Measurements from ENCODE around the gene WDFY1.

WDFY1 gene

GRCh38 chr2:223846515-223846914 is 98.6 kb downstream of the WDFY1 start:
- H3K4me3 ChIP-seq (ENCODE audit: control insufficient read depth, low read depth, low read length) = no peak overlapping the region
- no peak for TF ChIP-seq CTCF (IDR thresholded peaks at IDR 0.05; ENCODE audit: control insufficient read depth, insufficient read depth, low read depth, low read length, missing control alignments)
- peak; percentile 61 for DNase-seq (ENCODE audit: low read depth)

GRCh38 chr2:223841436-223842190 is 103.5 kb downstream of the WDFY1 start:
- DNase-seq (ENCODE audit: low read depth) = no peak
- TF ChIP-seq CTCF (IDR thresholded peaks at IDR 0.05; ENCODE audit: control insufficient read depth, insufficient read depth, low read depth, low read length, missing control alignments) = no peak

GRCh38 chr2:223837287-223838061 is 107.7 kb downstream of the WDFY1 start, which contains the start of gene AP1S3:
Gene AP1S3 (minus strand): TSS chr2:223837582. CDS start chr2:223837450, 132 bp downstream.
- peak within 1 kb of the TSS; percentile 57 for H3K4me3 ChIP-seq (ENCODE audit: control insufficient read depth, low read depth, low read length)
- DNase-seq (ENCODE audit: low read depth) = no peak
- TF ChIP-seq CTCF (IDR thresholded peaks at IDR 0.05; ENCODE audit: control insufficient read depth, insufficient read depth, low read depth, low read length, missing control alignments) = no peak

More at GRCh38 chr2:223841436-223842190, 103.5 kb downstream of the WDFY1 start:
- H3K4me3 ChIP-seq (ENCODE audit: control insufficient read depth, low read depth, low read length) = no peak overlapping the region

- H3K4me3 ChIP-seq (ENCODE audit: control insufficient read depth, low read depth, low read length) = no peak overlapping the region
- DNase-seq (ENCODE audit: low read depth) = no peak
- TF ChIP-seq CTCF (IDR thresholded peaks at IDR 0.05; ENCODE audit: control insufficient read depth, insufficient read depth, low read depth, low read length, missing control alignments) = no peak
These were observed 109.2 kb downstream of the WDFY1 start for GRCh38 chr2:223835701-223836532.

- H3K4me3 ChIP-seq (ENCODE audit: control insufficient read depth, low read depth, low read length) = no peak overlapping the region
- TF ChIP-seq CTCF (IDR thresholded peaks at IDR 0.05; ENCODE audit: control insufficient read depth, insufficient read depth, low read depth, low read length, missing control alignments) = no peak
- DNase-seq (ENCODE audit: low read depth) = no peak
These were observed 110.7 kb downstream of the WDFY1 start for GRCh38 chr2:223834431-223834830.

- no peak overlapping the region for H3K4me3 ChIP-seq (ENCODE audit: control insufficient read depth, low read depth, low read length)
- TF ChIP-seq CTCF (IDR thresholded peaks at IDR 0.05; ENCODE audit: control insufficient read depth, insufficient read depth, low read depth, low read length, missing control alignments) = no peak
- DNase-seq (ENCODE audit: low read depth) = no peak
These were observed 112.8 kb downstream of the WDFY1 start for GRCh38 chr2:223832241-223832903.
